H1 (cell line): ENCODE measurements around the gene CASP9. TPM values are rescaled to one million over a fixed set of nuclear protein-coding genes. Genes with fewer than 3 reads are reported as not detected.
A peak's percentile ranks its signal among the peaks of the same experiment; 100 is the strongest.

ENCODE experiments used
- CTCF ChIA-PET: fragments of 300-600 bp; sonication (Branson Sonifier 250); formaldehyde crosslinking; loops from one replicate; lab custom pipeline; 2021; ENCODE audit not compliant: partially characterized antibody; lab: Charles Lee
- POLR2A ChIA-PET: fragments of 300-600 bp; sonication (Branson Sonifier 250); formaldehyde crosslinking; loops from one replicate; lab custom pipeline; 2021; ENCODE audit warnings: inconsistent platforms; ENCODE audit not compliant: partially characterized antibody; lab: Charles Lee
- DNase-seq, 2 experiments: peaks; one replicate each; pipeline versions ENCODE4 v3.0.0 to v3.0.0-alpha.2; 2010 to 2022; ENCODE audit warnings: low spot score in 2 of 2, low read depth in 1 of 2, mixed read lengths in 1 of 2
- FAIRE-seq: peaks from 2 replicates; lab custom pipeline; 2011; peaks lifted over from hg19 to GRCh38; lab: Jason Lieb, UNC
- H2AFZ ChIP-seq: 2 replicates; pipeline ENCODE4 v1.8.1; 2012; ENCODE audit warnings: low read length, inconsistent platforms
- H2AK5ac ChIP-seq: 2 replicates; pipeline ENCODE4 v1.6.1; 2013; ENCODE audit warnings: low read depth, low read length
- H2BK120ac ChIP-seq: replicated peaks from 2 replicates; pipeline ENCODE3; 2013; ENCODE audit warnings: low read depth, low read length, inconsistent platforms
- H2BK12ac ChIP-seq: 2 replicates; pipeline ENCODE4 v1.6.1; 2013; ENCODE audit warnings: low read depth, low read length
- H2BK15ac ChIP-seq: 2 replicates; pipeline ENCODE4 v1.6.1; 2013; ENCODE audit warnings: low read length
- H2BK20ac ChIP-seq: 2 replicates; pipeline ENCODE4 v1.6.1; 2013; ENCODE audit warnings: low read length
- H2BK5ac ChIP-seq: 2 replicates; pipeline ENCODE4 v1.6.1; 2013; ENCODE audit warnings: low read depth, low read length
- H3K14ac ChIP-seq: 2 replicates; pipeline ENCODE4 v1.6.1; 2013; ENCODE audit warnings: inconsistent platforms; ENCODE audit not compliant: insufficient read length
- H3K18ac ChIP-seq: 2 replicates; pipeline ENCODE4 v1.6.1; 2013; ENCODE audit warnings: low read length; ENCODE audit errors: extremely low read depth
- H3K23ac ChIP-seq: 2 replicates; pipeline ENCODE4 v1.6.1; 2013; ENCODE audit warnings: inconsistent platforms; ENCODE audit not compliant: insufficient read length
- H3K23me2 ChIP-seq: 2 replicates; pipeline ENCODE4 v1.6.1; 2013; ENCODE audit warnings: low read depth, low read length
- H3K27ac ChIP-seq: 2 replicates; pipeline ENCODE4 v1.6.1; 2011; ENCODE audit warnings: low read depth, low read length, inconsistent platforms
- H3K27me3 ChIP-seq, 4 experiments: replicated peaks in 1 of 4; 1 replicate in 1 of 4; 2 replicates in 3 of 4; pipeline versions ENCODE4 v1.6.1 to v1.8.1; 2011 to 2013; ENCODE audit warnings: low read length in 3 of 4, mild to moderate bottlenecking in 3 of 4, inconsistent platforms in 2 of 4, mixed read lengths in 2 of 4, moderate library complexity in 1 of 4; ENCODE audit not compliant: control insufficient read depth in 3 of 4, insufficient read depth in 3 of 4; ENCODE audit errors: extremely low read depth in 1 of 4
- H3K36me3 ChIP-seq, 4 experiments: 2 replicates each; pipeline versions ENCODE4 v1.6.1 to v1.8.1; 2011 to 2013; ENCODE audit warnings: mild to moderate bottlenecking in 4 of 4, low read length in 3 of 4, moderate library complexity in 2 of 4, control low read depth in 1 of 4, inconsistent platforms in 1 of 4; ENCODE audit not compliant: insufficient read depth in 4 of 4, control insufficient read depth in 2 of 4
- H3K4ac ChIP-seq: replicated peaks from 2 replicates; pipeline ENCODE3; 2013; ENCODE audit warnings: low read length, low read depth, mixed read lengths, inconsistent platforms; ENCODE audit not compliant: insufficient read length
- H3K4me1 ChIP-seq, 4 experiments: replicated peaks in 1 of 4; 1 replicate in 1 of 4; 2 replicates in 3 of 4; pipeline versions ENCODE4 v1.6.1 to v1.8.1; 2011 to 2013; ENCODE audit warnings: low read length in 3 of 4, inconsistent platforms in 2 of 4, mixed read lengths in 1 of 4; ENCODE audit not compliant: insufficient read depth in 4 of 4, control insufficient read depth in 3 of 4
- H3K4me2 ChIP-seq, 2 experiments: 2 replicates each; pipeline versions ENCODE4 v1.6.1 to v1.8.1; 2011 to 2013; ENCODE audit warnings: low read depth in 2 of 2, low read length in 2 of 2, control low read depth in 1 of 2, inconsistent platforms in 1 of 2, mild to moderate bottlenecking in 1 of 2; ENCODE audit not compliant: insufficient read depth in 1 of 2
- H3K4me3 ChIP-seq, 4 experiments: fragments of 200-600, 300-600 bp in 1 of 4; sonication (generic), shearing (Covaris generic), sonication (Bioruptor Twin) in 1 of 4; 2 replicates each; pipeline versions ENCODE4 v1.5.1 to v1.8.1; 2011 to 2016; ENCODE audit warnings: low read length in 4 of 4, low read depth in 3 of 4, control low read depth in 2 of 4, inconsistent platforms in 2 of 4, mild to moderate bottlenecking in 2 of 4, mixed read lengths in 1 of 4, moderate library complexity in 1 of 4; ENCODE audit not compliant: insufficient read depth in 2 of 4; ENCODE audit errors: extremely low read depth in 1 of 4
- H3K56ac ChIP-seq: replicated peaks from 2 replicates; pipeline ENCODE3; 2013; ENCODE audit warnings: low read depth, mild to moderate bottlenecking, mixed read lengths, low read length, inconsistent platforms; ENCODE audit not compliant: insufficient read length
- H3K79me1 ChIP-seq: 2 replicates; pipeline ENCODE4 v1.6.1; 2013; ENCODE audit warnings: low read depth, low read length, control low read depth
- H3K79me2 ChIP-seq, 2 experiments: 2 replicates each; pipeline versions ENCODE4 v1.6.1 to v1.8.1; 2012 to 2013; ENCODE audit warnings: low read length in 2 of 2, mild to moderate bottlenecking in 2 of 2, inconsistent platforms in 1 of 2; ENCODE audit not compliant: insufficient read depth in 2 of 2, control insufficient read depth in 1 of 2
- H3K9ac ChIP-seq, 4 experiments: replicated peaks in 1 of 4; 1 replicate in 1 of 4; 2 replicates in 3 of 4; pipeline versions ENCODE4 v1.6.1 to v1.8.1; 2011 to 2013; ENCODE audit warnings: low read depth in 3 of 4, low read length in 3 of 4, control low read depth in 2 of 4, mild to moderate bottlenecking in 2 of 4, moderate library complexity in 2 of 4, inconsistent platforms in 1 of 4; ENCODE audit errors: extremely low read depth in 1 of 4
- H3K9me3 ChIP-seq, 2 experiments: 2 replicates each; pipeline versions ENCODE4 v1.6.1 to v1.8.1; 2012 to 2013; ENCODE audit warnings: mild to moderate bottlenecking in 2 of 2, moderate library complexity in 2 of 2, control low read depth in 1 of 2, inconsistent platforms in 1 of 2, low read depth in 1 of 2, low read length in 1 of 2, mixed read lengths in 1 of 2; ENCODE audit not compliant: insufficient read depth in 2 of 2
- H4K20me1 ChIP-seq, 2 experiments: replicated peaks in 1 of 2; 2 replicates each; pipeline versions ENCODE3 to v1.8.1; 2011 to 2013; ENCODE audit warnings: inconsistent platforms in 2 of 2, low read length in 2 of 2, mild to moderate bottlenecking in 1 of 2; ENCODE audit not compliant: insufficient read depth in 2 of 2, control insufficient read depth in 1 of 2
- H4K5ac ChIP-seq: 2 replicates; pipeline ENCODE4 v1.6.1; 2013; ENCODE audit warnings: low read length, low read depth, mixed read lengths, inconsistent platforms; ENCODE audit not compliant: insufficient read length
- H4K8ac ChIP-seq: 2 replicates; pipeline ENCODE4 v1.8.0; 2013; ENCODE audit warnings: mild to moderate bottlenecking, moderate library complexity, low read length, inconsistent platforms; ENCODE audit not compliant: insufficient read depth; ENCODE audit errors: extremely low read depth
- H4K91ac ChIP-seq: replicated peaks from 2 replicates; pipeline ENCODE3; 2013; ENCODE audit warnings: low read length, mixed read lengths, inconsistent platforms; ENCODE audit not compliant: insufficient read length
- CTBP2 ChIP-seq: IDR thresholded peaks from 2 replicates; pipeline ENCODE4 v1.7.0; 2011; ENCODE audit warnings: borderline replicate concordance, mild to moderate bottlenecking, moderate library complexity, mixed read lengths, low read length; ENCODE audit not compliant: insufficient read depth, insufficient read length
- EGR1 ChIP-seq: IDR thresholded peaks from 2 replicates; pipeline ENCODE4 v1.6.1; 2011; ENCODE audit warnings: low read depth, low read length, borderline replicate concordance
- EP300 ChIP-seq, 2 experiments: IDR thresholded peaks; 1 replicate in 1 of 2; 2 replicates in 1 of 2; pipeline ENCODE4 v1.6.1; 2011 to 2012; ENCODE audit warnings: low read depth in 2 of 2, low read length in 2 of 2, mild to moderate bottlenecking in 2 of 2, borderline replicate concordance in 1 of 2, inconsistent platforms in 1 of 2, moderate library complexity in 1 of 2
- JUND ChIP-seq: IDR thresholded peaks from 2 replicates; pipeline ENCODE4 v1.6.1; 2011; ENCODE audit warnings: mild to moderate bottlenecking, improper control_type of control experiment, low read length
- PHF8 ChIP-seq: fragments of 200-600 bp; sonication (generic); conservative IDR thresholded peaks from 2 replicates; pipeline ENCODE4 v1.7.1; 2012; ENCODE audit warnings: low read depth, mild to moderate bottlenecking, inconsistent platforms, low read length, moderate library complexity
- RFX5 ChIP-seq: IDR thresholded peaks from 2 replicates; pipeline ENCODE4 v1.6.1; 2011; ENCODE audit warnings: low read depth, low read length, improper control_type of control experiment, borderline replicate concordance
- RXRA ChIP-seq: IDR thresholded peaks from 2 replicates; pipeline ENCODE4 v1.6.1; 2011; ENCODE audit warnings: low read depth, mild to moderate bottlenecking, low read length, moderate library complexity; ENCODE audit not compliant: insufficient read depth
- WGBS, 2 experiments: shearing (Covaris generic) in 1 of 2; methylation state at CpG; one replicate each; pipeline versions ENCODE4 v1.1.6 to v1.1.7; 2013 to 2015; ENCODE audit warnings: low lambda C conversion rate in 2 of 2, mixed read lengths in 2 of 2, inconsistent platforms in 1 of 2, low coverage in 1 of 2, missing lambda C conversion rate in 1 of 2; ENCODE audit not compliant: insufficient replicate concordance in 2 of 2, insufficient coverage in 1 of 2, insufficient read length in 1 of 2; ENCODE audit errors: extremely low coverage in 1 of 2, missing lambda C conversion rate in 1 of 2; 5-methylcytosine and 5-hydroxymethylcytosine counted together
- polyA plus RNA-seq, 7 experiments: library from polyadenylated mRNA; depleted of rRNA in 3 of 7; stranded (reverse) in 5 of 7; unstranded in 2 of 7; fragments of >200 nt in 5 of 7; fragments of 200-250 nt in 2 of 7; gene quantifications; 1 replicate in 5 of 7; 2 replicates in 1 of 7; 4 replicates in 1 of 7; pipeline versions ENCODE4 v1.2.1 to v1.2.3, GENCODE V29; 2011 to 2013; ENCODE audit warnings: missing spikeins in 2 of 7, mixed read lengths in 2 of 7
- total RNA-seq: library from RNA; stranded (reverse); fragmentation: NEBNext Ultra II Directional; extraction: Animal tissue kit (Norgen Biotek cat#: 25700); gene quantifications from 2 replicates; pipeline ENCODE4 v1.2.1, GENCODE V29; 2021
- TF ChIP-seq, protein P1 (sequence below): IDR thresholded peaks from 2 replicates; pipeline ENCODE4 v1.6.1; 2012; ENCODE audit warnings: inconsistent platforms

Gene CASP9
- total and polyA plus RNA-seq, 2 of the 8 experiments (the other 6 are each of a cell fraction or from before 2014, with no cell fraction given) = 14.8 to 36.3 TPM

DNA sequence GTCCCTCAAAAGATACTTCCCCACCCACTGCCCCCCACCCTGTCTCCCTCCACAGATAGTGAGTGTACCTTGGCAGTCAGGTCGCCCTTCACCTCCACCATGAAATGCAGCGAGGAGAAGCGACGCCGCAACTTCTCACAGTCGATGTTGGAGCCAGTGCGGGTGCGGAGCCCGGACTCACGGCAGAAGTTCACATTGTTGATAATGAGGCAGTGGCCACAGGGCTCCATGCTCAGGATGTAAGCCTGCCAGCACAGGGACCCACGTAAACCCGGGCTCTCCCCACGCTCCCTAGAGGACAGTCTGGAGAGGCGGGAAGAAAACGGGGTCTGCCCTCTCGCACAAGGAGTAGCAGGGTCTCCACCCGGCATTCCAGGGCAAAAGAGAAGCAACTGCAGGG is 17.2 kb downstream of the CASP9 start:
- FAIRE-seq = no peak

More for the DNA sequence above, 17.2 kb downstream of the CASP9 start:
- H3K4me2 ChIP-seq = 0 out of 4 replicates have a peak overlapping the region, but pooled peaks of 1 of the 2 experiments have one; percentile 41
- no peaks in the 10 kb centered on the region for H3K27me3 ChIP-seq
- H2AFZ ChIP-seq = no peak overlapping the region
- no peaks in the 10 kb centered on the region for H3K23me2 ChIP-seq
- no peak overlapping the region for H3K56ac ChIP-seq
- POLR2A ChIA-PET = no interaction called here
- H3K18ac ChIP-seq = peak overlapping the region; percentile 48; the same call in 1 of the 2 replicates
- DNase-seq = no peak
- CTCF ChIA-PET = no interaction called here
- peak overlapping the region; percentile 68; the same call in 1 of the 2 replicates for H2BK12ac ChIP-seq
- peak overlapping the region; percentile 76 for H3K4ac ChIP-seq
- H3K14ac ChIP-seq = no peak overlapping the region
- H2BK15ac ChIP-seq = 0 out of 2 replicates have a peak overlapping the region, but pooled peaks have one; percentile 29
- TF ChIP-seq RFX5 = no peak
- no peak for TF ChIP-seq EP300 (IDR thresholded peaks at IDR 0.05; ENCODE audit: borderline replicate concordance in 1 of 2, low read depth in 2 of 2, low read length in 2 of 2)
- TF ChIP-seq PHF8 = no peak
- TF ChIP-seq JUND = no peak
- no peak for TF ChIP-seq RXRA
- no peak for TF ChIP-seq CTBP2
- no peak for TF ChIP-seq EGR1
- TF ChIP-seq, protein P1, sequence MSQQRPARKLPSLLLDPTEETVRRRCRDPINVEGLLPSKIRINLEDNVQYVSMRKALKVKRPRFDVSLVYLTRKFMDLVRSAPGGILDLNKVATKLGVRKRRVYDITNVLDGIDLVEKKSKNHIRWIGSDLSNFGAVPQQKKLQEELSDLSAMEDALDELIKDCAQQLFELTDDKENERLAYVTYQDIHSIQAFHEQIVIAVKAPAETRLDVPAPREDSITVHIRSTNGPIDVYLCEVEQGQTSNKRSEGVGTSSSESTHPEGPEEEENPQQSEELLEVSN = no peak
- peak overlapping the region; percentile 75; the same call in 1 of the 2 replicates for H2BK5ac ChIP-seq
- peaks cover 0 to 4% of the 10 kb centered on the region in 2 experiments; a peak in 1 of 4 replicates for H3K79me2 ChIP-seq
- 89% methylated on average over 16 of the region's 17 CpGs; no CpG with 5 or more reads in 1 of the 2 experiments for WGBS, 2 experiments
- H2BK20ac ChIP-seq = 0 out of 2 replicates have a peak overlapping the region, but pooled peaks have one; percentile 72
- H3K4me3 ChIP-seq = no peak overlapping the region
- no peak overlapping the region for H4K8ac ChIP-seq
- no peaks in the 10 kb centered on the region for H4K20me1 ChIP-seq
- peak overlapping the region; percentile 6 for H2BK120ac ChIP-seq
- peak overlapping the region; percentile 28; the same call in 1 of the 2 replicates for H2AK5ac ChIP-seq
- H3K9ac ChIP-seq = no peak overlapping the region
- H4K91ac ChIP-seq = no peak overlapping the region
- H3K27ac ChIP-seq = no peak overlapping the region
- H3K36me3 ChIP-seq = peaks cover 0 to 4% (median 2%) of the 10 kb centered on the region in 4 experiments; a peak in 3 of 8 replicates
- no peak overlapping the region for H4K5ac ChIP-seq
- H3K79me1 ChIP-seq = no peaks in the 10 kb centered on the region; the same call in 1 of the 2 replicates
- no peaks in the 10 kb centered on the region for H3K9me3 ChIP-seq
- H3K23ac ChIP-seq = no peak overlapping the region
- H3K4me1 ChIP-seq = peaks cover 13 to 31% (median 23%) of the 10 kb centered on the region in 4 experiments
